Measurements from ENCODE around the gene COMMD1.
"Not testable (repeated sequence)": the region's sequence is repeated elsewhere in the genome, so short reads cannot be mapped to it uniquely, and the experiment has no call there.

GRCh38 chr2:62160691-62161090 lies 255.2 kb downstream of the COMMD1 start:
- not testable (repeated sequence) for TF ChIP-seq CTCF, EP300 (IDR thresholded peaks at IDR 0.05)

Measured in ovary (tissue), 3 donors.